Activated CD4-positive, CD25-positive, alpha-beta regulatory T cell treated with anti-CD3 and anti-CD28 coated beads, Interleukin-2, amount 50 U/mL, for 16 hours (primary cell): ENCODE measurements around the gene MEI1.

Experiments used
- DNase-seq: peaks from one replicate; pipeline ENCODE4 v3.0.0-alpha.2; 2020; ENCODE audit warnings: low read depth, low spot score

Gene MEI1

GRCh38 chr22:41841085-41841712 is 141.9 kb downstream of the MEI1 start:
- DNase-seq: no peak

- DNase-seq: no peak
Measured at GRCh38 chr22:41842996-41843970, 144.0 kb downstream of the MEI1 start.

DNA sequence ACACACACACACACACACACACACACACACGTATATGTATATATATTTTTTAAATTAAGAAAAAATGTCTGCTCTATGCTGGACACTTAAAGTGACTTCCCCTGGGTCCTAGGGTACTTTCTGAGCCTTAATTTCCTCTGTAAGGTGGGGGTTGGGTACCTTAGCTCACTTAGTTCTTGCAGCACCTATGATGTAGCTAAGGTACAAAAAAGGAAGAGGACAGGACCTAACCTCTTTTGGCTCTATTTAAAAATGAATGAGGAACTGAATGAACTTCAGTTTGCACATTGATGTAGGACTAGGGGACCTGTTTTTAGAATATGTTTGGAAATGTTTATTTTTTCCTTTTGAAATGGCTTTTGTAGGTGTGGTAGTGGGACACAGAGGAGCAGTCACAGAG is 144.7 kb downstream of the MEI1 start:
- no peak for DNase-seq

DNA sequence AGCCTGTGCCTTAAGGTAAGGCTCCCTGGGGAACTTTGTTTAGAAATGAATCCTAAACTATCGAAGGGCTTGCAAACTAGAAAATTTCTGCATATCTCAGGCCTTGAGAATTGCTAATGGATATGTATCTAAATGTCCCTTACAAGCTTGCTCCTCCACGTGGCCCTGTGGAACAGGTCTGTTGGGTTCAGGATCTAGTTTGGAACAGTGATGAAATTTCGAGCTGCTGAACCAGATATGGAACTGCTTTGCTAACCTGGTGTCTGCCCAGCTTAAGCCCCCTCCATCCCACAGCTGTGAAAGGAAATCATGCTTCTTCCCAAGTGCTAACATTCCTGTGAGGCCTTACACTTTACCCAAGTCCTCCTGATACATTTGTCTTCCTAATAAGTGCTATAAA is 145.2 kb downstream of the MEI1 start:
- DNase-seq: no peak

GRCh38 chr22:41845380-41846267 is 146.3 kb downstream of the MEI1 start:
- no peak for DNase-seq

DNA sequence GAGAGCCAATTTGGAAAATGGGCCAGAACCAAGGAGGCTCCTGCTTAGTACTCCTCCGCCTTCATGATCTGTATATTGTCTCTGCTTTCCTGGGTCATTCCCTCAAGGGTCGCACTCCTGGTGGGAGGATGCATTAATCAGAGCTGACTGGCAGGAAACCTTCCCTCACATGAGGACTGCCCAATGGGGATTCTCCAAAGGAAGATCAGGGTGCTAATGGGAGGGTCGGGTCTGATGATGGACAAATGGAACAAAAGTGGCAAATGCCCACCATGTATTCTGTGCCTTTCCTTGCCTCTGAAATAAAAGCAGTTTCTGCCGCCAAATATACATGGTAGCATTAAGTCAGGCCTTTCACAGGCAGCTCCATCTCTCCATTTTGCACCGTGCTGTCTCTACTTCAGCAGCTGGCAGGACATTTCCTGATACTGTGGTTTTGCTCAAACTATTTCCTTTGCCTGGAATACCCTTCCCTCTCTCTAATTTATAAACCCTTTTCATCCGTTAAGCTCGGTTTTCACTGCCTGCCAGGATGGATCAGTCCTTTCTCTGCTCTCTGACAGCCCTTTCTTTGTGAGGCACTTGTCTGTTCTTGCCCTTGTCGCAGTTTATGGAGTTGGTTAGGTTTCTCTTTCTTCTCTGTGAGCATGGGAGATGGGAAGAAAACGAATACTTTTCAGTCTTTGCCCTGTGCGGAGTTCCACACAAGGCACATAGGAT is 147.1 kb downstream of the MEI1 start:
- DNase-seq: no peak

- no peak for DNase-seq
Measured at GRCh38 chr22:41847300-41847699, 148.0 kb downstream of the MEI1 start.

- no peak for DNase-seq
Measured at GRCh38 chr22:41848468-41848867, 149.2 kb downstream of the MEI1 start.
